Mucosa of descending colon (tissue), 3 donors: ENCODE data around the gene GET3. TPM values are rescaled to one million over a fixed set of nuclear protein-coding genes. Genes with fewer than 3 reads are reported as not detected.

Experiments
- ATAC-seq: fragments of 200-7000 bp; cut with Tn5 transposase; one replicate; pipeline ENCODE4 v1.9.1; 2020; ENCODE audit warnings: mild to moderate bottlenecking, moderate library complexity
- DNase-seq, 3 donors: peaks; one replicate each; pipeline ENCODE4 v3.0.0-alpha.2; 2020
- H3K36me3 ChIP-seq: fragments of 200-600 bp; one replicate; pipeline ENCODE4 v1.8.0; 2021; ENCODE audit warnings: low read depth, mild to moderate bottlenecking
- H3K4me1 ChIP-seq: fragments of 200-600 bp; one replicate; pipeline ENCODE4 v1.8.0; 2021; ENCODE audit warnings: low read depth, mild to moderate bottlenecking
- H3K4me3 ChIP-seq: fragments of 200-600 bp; one replicate; pipeline ENCODE4 v1.8.0; 2021; ENCODE audit warnings: mild to moderate bottlenecking
- H3K9me3 ChIP-seq: fragments of 200-600 bp; one replicate; pipeline ENCODE4 v1.8.0; 2021; ENCODE audit warnings: mild to moderate bottlenecking
- intact Hi-C, 2 donors: fragments of 100-400 bp; cut with DNase I in 1 of 2; cut with micrococcal nuclease in 1 of 2; formaldehyde crosslinking; loops; one replicate each; pipeline versions ENCODE4 v1.11.0 to v1.11.1; 2022; cut with DNase I, micrococcal nuclease
- total RNA-seq, 3 donors: library from RNA; stranded (reverse); fragmentation: NEBNext Ultra II Directional in 2 of 3; extraction: Animal tissue kit (Norgen Biotek cat#: 25700) in 2 of 3; gene quantifications; one replicate each; pipeline versions ENCODE4 v1.2.1 to v1.2.4, GENCODE V29; 2021 to 2023
- TF ChIP-seq, protein P1 (sequence below): fragments of 200-600 bp; IDR thresholded peaks from one replicate; pipeline ENCODE4 v1.8.0; 2022; ENCODE audit warnings: antibody characterized with exemption, mild to moderate bottlenecking
- donor health status: DM: no; HTN: no; CAD: no; lungs with moderate emphysema.
- donor health status: DM: no; HTN: no; CAD: no.
- donor health status: DM: no; HTN: yes; CAD: no.

Gene GET3
- total RNA-seq, 3 donors from 2014 or later, result 44.8 to 70.5 (median 50.0) TPM

DNA sequence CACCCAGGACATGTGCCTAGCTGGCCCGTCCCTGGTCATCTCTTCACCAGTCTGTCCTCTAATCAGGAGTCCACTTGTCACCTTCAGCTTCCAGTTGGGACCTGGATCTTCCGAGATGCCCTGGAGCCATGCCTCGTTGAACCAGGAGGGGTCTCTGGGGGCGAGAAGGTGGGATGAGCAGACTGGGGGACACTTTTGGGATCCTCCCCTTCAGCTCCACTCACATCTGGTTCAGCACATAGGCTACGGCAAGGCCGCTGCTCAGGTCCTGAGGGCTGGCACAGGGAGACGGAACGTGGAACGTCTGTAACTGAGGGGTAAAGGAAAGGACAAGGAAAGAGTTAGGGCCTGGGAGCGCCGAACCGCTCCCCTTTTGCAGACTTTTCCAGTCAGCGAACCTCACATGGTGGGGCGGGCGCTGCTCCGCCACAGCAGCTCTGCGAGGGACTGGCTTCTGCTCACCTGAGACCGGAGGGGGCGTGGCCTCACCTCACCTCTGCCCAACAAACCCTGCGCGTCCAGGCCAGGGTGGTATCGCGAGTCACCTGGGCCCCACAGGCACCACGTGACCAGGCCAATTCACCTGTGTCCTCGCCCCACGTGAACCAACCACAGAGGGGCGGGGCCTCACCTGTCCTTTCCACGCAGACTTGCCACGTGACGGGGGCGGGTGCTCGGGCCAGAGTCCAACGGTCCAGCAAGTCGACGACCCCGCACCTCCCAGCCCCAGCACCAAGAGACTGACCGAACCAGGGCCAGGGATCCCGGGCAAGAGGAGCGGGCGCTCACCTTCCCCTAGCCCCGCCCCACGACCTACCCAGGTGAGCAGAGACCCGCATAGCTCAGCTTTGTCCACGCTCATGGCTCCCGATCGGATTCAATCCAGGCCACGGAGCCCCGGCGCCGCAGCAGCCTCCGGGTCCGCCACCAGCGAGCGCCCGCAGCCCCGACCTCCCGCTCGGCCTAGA is 37.6 kb downstream of the GET3 start, which contains the start of gene HOOK2:
HOOK2 (minus strand) TSS at position 965 of the 968 bp plus-strand sequence; CDS start at position 862, 103 bp downstream.
- H3K4me1 ChIP-seq, result peaks cover 37% of the 10 kb centered on the region
- intact Hi-C loops, result no loop called here
- ATAC-seq, result peak; percentile 81

DNA sequence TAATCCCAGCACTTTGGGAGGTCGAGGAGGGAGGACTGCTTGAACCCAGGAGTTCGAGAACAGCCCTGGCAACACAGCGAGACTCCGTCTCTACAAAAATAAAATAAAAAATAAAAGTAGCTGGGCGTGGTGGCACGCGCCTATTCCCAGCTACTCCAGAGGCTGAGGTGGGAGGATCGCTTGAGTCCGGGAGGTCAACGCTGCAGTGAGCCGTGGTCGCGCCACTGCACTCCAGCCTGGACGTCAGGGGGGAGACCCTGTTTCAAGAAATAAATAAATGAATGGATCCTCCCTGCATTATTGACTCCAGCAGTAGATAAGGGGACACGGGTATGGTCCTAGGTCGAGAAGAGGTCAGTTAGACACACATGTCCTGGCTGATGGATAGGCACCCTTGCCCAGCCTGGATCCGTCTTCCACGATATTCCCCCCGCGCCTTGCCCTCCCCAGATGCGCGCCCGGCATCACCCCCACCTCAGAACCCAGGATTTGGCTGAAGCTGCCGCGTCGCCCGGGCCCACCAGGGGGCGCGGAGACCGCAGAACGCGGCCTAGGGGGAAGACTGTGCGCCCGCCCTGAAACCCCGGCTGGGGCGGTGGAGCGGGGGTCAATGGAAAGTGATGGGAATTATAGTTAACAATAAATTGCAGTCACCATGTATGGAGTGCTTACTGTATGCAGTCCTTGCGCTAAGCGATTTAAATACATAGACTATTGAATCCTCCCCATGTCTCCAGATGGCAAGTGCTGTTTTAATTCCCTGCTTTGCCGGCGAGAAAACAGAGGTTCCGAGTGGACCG is 40.1 kb downstream of the GET3 start:
- peaks cover 38% of the 10 kb centered on the region for H3K4me1 ChIP-seq

More for the DNA sequence above, 37.6 kb downstream of the GET3 start, which contains the start of gene HOOK2:
- TF ChIP-seq, protein P1, sequence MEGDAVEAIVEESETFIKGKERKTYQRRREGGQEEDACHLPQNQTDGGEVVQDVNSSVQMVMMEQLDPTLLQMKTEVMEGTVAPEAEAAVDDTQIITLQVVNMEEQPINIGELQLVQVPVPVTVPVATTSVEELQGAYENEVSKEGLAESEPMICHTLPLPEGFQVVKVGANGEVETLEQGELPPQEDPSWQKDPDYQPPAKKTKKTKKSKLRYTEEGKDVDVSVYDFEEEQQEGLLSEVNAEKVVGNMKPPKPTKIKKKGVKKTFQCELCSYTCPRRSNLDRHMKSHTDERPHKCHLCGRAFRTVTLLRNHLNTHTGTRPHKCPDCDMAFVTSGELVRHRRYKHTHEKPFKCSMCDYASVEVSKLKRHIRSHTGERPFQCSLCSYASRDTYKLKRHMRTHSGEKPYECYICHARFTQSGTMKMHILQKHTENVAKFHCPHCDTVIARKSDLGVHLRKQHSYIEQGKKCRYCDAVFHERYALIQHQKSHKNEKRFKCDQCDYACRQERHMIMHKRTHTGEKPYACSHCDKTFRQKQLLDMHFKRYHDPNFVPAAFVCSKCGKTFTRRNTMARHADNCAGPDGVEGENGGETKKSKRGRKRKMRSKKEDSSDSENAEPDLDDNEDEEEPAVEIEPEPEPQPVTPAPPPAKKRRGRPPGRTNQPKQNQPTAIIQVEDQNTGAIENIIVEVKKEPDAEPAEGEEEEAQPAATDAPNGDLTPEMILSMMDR, result no peak
- peak; percentile 97 to 98 (median 98) for DNase-seq
- Histone ChIP-seq H3K36me3 (no peaks in the 10 kb centered on the region), H3K4me3 (peak within 1 kb of the TSS; percentile 38), H3K9me3 (no peaks in the 10 kb centered on the region)

DNA sequence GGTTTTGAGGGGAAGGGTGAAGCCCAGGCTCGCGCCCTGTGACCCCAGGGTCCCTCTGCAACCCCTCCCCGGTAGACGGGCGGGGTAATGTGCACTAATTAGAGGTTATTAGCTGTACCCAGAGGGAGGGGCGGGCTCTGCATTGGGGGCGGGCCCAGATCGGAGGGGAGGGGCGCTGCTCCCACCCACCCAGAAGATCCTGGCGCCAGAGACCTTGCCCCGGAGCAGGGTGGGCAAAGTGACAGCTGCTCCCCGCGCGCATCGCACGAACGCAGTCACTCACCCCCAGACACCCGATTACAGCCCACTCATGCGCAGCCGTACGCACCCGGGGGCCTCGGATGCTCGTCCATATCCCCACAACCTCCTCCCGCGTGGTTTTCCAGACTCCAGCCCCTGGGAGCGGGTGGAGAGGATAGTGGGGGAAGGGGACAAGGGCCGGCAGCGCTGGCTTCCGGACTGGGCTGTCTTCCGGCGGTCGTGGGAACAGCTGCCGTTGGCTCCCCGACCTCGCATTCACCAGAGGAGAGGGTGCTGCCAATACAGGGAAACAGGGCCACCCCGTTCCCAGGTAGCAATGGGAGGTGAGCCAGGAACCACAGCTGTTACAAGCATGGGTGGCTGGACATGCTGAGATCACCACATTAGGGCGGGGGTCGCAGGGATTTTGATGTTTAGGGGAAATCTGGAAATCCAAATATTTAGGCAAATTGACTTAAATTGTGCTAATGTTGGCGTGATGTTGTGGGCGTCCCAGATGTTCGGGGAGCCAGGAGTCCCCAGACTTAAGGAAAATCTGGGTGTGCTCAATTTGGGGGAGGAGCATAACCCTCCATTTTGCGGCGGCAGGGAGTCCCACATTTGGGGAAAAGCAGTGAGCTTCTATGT is 41.0 kb downstream of the GET3 start:
- H3K4me3 ChIP-seq, result peak overlapping the region; percentile 24
- intact Hi-C loops, result no loop called here
- peak; percentile 12 for ATAC-seq
- DNase-seq, result peak; percentile 74 to 86 (median 79)
- no peaks in the 10 kb centered on the region for H3K36me3 ChIP-seq
- TF ChIP-seq, protein P1, result no peak
- H3K9me3 ChIP-seq, result no peaks in the 10 kb centered on the region
- H3K4me1 ChIP-seq, result peaks cover 43% of the 10 kb centered on the region

More for the DNA sequence above, 40.1 kb downstream of the GET3 start:
- ATAC-seq, result peak; percentile 49
- peak; percentile 87 to 92 (median 88) for DNase-seq
- no peaks in the 10 kb centered on the region for H3K36me3 ChIP-seq
- H3K9me3 ChIP-seq, result no peaks in the 10 kb centered on the region
- intact Hi-C loops, result loop anchor here in 1 of 2 donors (2.0 kb wide), 1 partner anchor 19 kb away; no protein-coding TSS in a partner anchor
- TF ChIP-seq, protein P1, result peak; percentile 96
- H3K4me3 ChIP-seq, result peak overlapping the region; percentile 24

DNA sequence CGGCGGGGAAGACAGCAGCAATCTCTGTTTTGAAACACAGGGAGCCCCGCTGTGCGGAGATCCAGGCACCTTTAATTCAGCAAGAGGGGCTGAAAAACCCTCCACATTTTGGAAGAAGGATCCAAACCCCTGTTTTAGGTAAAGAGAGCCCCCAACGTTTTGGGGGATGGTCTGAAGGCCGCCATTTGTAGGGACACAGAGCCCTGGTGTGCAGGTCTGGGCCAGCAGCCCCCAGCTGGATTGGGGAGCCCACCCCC is 41.5 kb downstream of the GET3 start:
- ATAC-seq, result no peak
- H3K4me3 ChIP-seq, result no peak overlapping the region
- H3K36me3 ChIP-seq, result no peaks in the 10 kb centered on the region
- peaks cover 46% of the 10 kb centered on the region for H3K4me1 ChIP-seq
- intact Hi-C loops, result no loop called here
- TF ChIP-seq, protein P1, result no peak
- no peaks in the 10 kb centered on the region for H3K9me3 ChIP-seq
- no peak for DNase-seq
